ENCODE data around the gene PRICKLE2. TPM values are rescaled to one million over a fixed set of nuclear protein-coding genes. Genes with fewer than 3 reads are reported as not detected.

The PRICKLE2 gene
- total RNA-seq, 1 experiment from 2014 or later, result 3.2 TPM

GRCh38 chr3:64093825-64094712 is 131.2 kb downstream of the PRICKLE2 start:
- no peak overlapping the region for H3K14ac ChIP-seq (ENCODE audit: insufficient read depth, low read length)
- no peak for DNase-seq
- Mint-ChIP-seq H3K9me3 (no peaks in the 10 kb centered on the region), H3K36me3 (ENCODE audit: insufficient read depth in 1 of 3, low read depth in 3 of 3) (peaks cover 0 to 4% (median 1%) of the 10 kb centered on the region in 3 experiments; a peak in 2 of 7 replicates), H3K27me3 (ENCODE audit: low read depth) (no peaks in the 10 kb centered on the region; the same call in none of the 2 replicates), H3K4me1 (peaks cover 70 to 74% of the 10 kb centered on the region in 2 experiments), H3K27ac (peak overlapping the region; percentile 81 to 97 (median 89); a peak in 6 of 7 replicates), H3K4me3 (peak overlapping the region in 1 of 2 experiments; percentile 6; a peak in 1 of 5 replicates)
- H2AFZ ChIP-seq (ENCODE audit: low read length), result no peak overlapping the region
- H3K56ac ChIP-seq (ENCODE audit: insufficient read length, low read depth, low read length), result no peak overlapping the region
- H3T11ph ChIP-seq (ENCODE audit: low read length), result no peak overlapping the region
- no peaks in the 10 kb centered on the region for H3K79me2 ChIP-seq (ENCODE audit: insufficient read depth, low read length)
- no peak overlapping the region for H2BK120ac ChIP-seq (ENCODE audit: low read depth, low read length, poor library complexity, severe bottlenecking)
- no peak overlapping the region for H3K4ac ChIP-seq (ENCODE audit: low read depth, low read length)
- TF ChIP-seq, protein P1, sequence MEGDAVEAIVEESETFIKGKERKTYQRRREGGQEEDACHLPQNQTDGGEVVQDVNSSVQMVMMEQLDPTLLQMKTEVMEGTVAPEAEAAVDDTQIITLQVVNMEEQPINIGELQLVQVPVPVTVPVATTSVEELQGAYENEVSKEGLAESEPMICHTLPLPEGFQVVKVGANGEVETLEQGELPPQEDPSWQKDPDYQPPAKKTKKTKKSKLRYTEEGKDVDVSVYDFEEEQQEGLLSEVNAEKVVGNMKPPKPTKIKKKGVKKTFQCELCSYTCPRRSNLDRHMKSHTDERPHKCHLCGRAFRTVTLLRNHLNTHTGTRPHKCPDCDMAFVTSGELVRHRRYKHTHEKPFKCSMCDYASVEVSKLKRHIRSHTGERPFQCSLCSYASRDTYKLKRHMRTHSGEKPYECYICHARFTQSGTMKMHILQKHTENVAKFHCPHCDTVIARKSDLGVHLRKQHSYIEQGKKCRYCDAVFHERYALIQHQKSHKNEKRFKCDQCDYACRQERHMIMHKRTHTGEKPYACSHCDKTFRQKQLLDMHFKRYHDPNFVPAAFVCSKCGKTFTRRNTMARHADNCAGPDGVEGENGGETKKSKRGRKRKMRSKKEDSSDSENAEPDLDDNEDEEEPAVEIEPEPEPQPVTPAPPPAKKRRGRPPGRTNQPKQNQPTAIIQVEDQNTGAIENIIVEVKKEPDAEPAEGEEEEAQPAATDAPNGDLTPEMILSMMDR (conservative IDR thresholded peaks at IDR 0.05), result no peak
- H3K9me3 ChIP-seq (ENCODE audit: control insufficient read depth, low read depth, low read length), result no peaks in the 10 kb centered on the region
- H3K23me2 ChIP-seq (ENCODE audit: insufficient read length, low read depth, low read length, poor library complexity, severe bottlenecking), result no peaks in the 10 kb centered on the region
- H2AK5ac ChIP-seq (ENCODE audit: insufficient read length, low read length), result no peak overlapping the region
- H2BK20ac ChIP-seq (ENCODE audit: low read depth, low read length, poor library complexity, severe bottlenecking), result no peak overlapping the region
- no peak overlapping the region for H3K9ac ChIP-seq (ENCODE audit: extremely low read depth, insufficient read length, low read length)
- no peak overlapping the region for H4K91ac ChIP-seq (ENCODE audit: insufficient read length, low read depth, low read length)
- H2BK12ac ChIP-seq (ENCODE audit: insufficient read length, low read depth, low read length), result no peak overlapping the region
- H3K23ac ChIP-seq (ENCODE audit: insufficient read length, low read depth, low read length), result no peak overlapping the region
- no peaks in the 10 kb centered on the region for H4K20me1 ChIP-seq (ENCODE audit: control insufficient read depth, insufficient read depth, insufficient read length)
- WGBS (ENCODE audit: extremely low coverage, insufficient read length, low lambda C conversion rate), result no CpG with 5 or more reads among the region's 3 CpGs
- no peak overlapping the region for H2BK15ac ChIP-seq (ENCODE audit: low read depth, low read length)
- H3K4me1 ChIP-seq (ENCODE audit: insufficient read depth, low read length), result peaks cover 9% of the 10 kb centered on the region; the same call in 1 of the 2 replicates
- H3K27me3 ChIP-seq (ENCODE audit: insufficient read depth, low read length), result no peaks in the 10 kb centered on the region
- no peaks in the 10 kb centered on the region for H3K79me1 ChIP-seq (ENCODE audit: insufficient read depth, low read depth, low read length, poor library complexity, severe bottlenecking)
- no peak overlapping the region for H3K27ac ChIP-seq (ENCODE audit: insufficient read length, low read depth, low read length)
- H3K4me2 ChIP-seq (ENCODE audit: insufficient read depth, insufficient read length, low read length), result peak overlapping the region; percentile 7
- H3K18ac ChIP-seq (ENCODE audit: insufficient read length, low read depth, low read length), result no peak overlapping the region
- no peak overlapping the region for H4K5ac ChIP-seq (ENCODE audit: insufficient read length, low read depth, low read length)
- H4K8ac ChIP-seq (replicated peaks; ENCODE audit: insufficient read length, low read depth, low read length), result no peak overlapping the region
- no peak overlapping the region for H2BK5ac ChIP-seq (ENCODE audit: insufficient read length, low read length)
